LHCN-M2 (cell line): ENCODE results near the gene ACOXL. TPM values are rescaled to one million over a fixed set of nuclear protein-coding genes. Genes with fewer than 3 reads are reported as not detected.
A peak's percentile ranks its signal among the peaks of the same experiment; 100 is the strongest.
"Not testable (repeated sequence)": the region's sequence is repeated elsewhere in the genome, so short reads cannot be mapped to it uniquely, and the experiment has no call there.

ENCODE experiments used
- DNase-seq: peaks from one replicate; pipeline ENCODE4 v3.0.0-alpha.2; 2012; ENCODE audit warnings: low read depth
- polyA plus RNA-seq: library from polyadenylated mRNA; unstranded; fragments of >200 nt; gene quantifications from one replicate; pipeline ENCODE4 v1.2.1, GENCODE V29; 2012; ENCODE audit warnings: missing spikeins
- total RNA-seq: library from RNA; depleted of rRNA; stranded (reverse); fragments of >200 nt; gene quantifications from 2 replicates; pipeline ENCODE4 v1.2.3, GENCODE V29; 2014; rRNA removed

ACOXL gene
- not detected in 2 replicates for total RNA-seq
- polyA plus RNA-seq: not detected

DNA sequence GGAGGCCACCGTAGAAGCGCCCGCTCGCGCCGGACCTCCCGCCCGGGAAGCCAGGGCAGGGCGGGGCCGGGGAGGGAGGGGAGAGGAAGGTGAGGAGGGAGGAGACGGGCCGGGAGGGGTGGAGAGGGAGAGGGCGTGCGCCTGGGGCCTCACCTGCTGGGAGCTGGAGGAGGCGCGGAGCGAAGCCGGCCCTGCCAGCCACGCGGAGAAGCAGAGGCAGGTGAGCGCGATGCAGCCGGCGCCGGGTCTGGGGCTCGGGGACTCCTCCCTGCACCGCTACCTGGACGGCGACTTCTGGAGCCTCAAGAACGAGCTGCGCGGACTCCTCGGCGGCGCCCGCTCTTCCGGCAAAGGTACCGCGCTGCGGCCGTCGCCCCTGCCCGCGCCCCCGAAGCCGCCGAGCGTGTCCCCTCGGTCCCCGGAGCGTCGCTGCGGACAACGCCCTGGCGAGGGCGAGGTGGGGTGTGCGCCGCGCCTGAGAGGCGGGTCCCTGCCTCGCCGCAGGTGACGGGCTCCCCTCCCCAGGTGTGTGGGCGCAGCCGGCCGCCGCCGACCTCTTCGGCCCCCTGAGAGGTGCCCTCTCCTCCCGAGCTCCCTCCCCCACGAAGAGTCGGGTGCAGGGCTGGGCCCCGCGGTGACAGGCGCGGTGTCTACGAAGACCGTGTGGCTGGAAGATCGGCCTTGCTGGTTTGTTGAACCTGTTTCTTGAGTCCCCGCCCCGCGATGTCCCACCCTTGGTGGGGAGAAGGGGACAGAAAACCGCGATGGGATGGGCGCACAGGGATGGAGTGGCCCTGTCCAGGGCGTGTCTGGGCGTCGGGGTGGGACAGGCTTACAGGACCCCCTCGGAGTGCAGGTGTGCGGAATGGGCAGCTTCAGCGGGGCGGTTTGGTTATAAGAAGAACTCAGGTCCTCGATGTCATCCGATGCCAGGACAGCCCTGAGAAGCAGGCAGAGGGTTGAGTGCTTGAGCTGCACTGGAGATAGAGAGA lies at the start of gene ACOXL:
Gene ACOXL (plus strand): TSS at position 152 of the 992 bp plus-strand sequence. CDS start 35,817 bp downstream, outside the sequence.
- DNase-seq: no peak

DNA sequence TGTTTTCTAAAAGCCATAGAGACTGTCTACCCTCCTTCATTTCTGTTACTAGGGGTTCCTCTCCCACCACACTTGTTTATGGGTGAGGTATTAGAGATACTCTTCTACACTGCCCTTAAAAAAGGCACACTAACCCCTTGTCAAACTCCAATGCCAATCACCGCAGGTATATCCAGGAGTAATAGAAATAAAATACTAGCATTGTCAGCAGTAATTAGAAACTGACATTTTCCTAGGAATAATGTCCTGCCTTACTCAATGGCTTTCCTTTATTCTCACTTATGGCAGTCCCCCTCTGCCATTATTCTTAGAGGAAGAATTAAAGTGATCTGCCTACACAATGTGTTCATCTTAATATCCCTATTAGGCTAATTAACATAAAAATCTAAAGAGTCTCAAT lies 49.5 kb upstream of the ACOXL start:
- DNase-seq: no peak

DNA sequence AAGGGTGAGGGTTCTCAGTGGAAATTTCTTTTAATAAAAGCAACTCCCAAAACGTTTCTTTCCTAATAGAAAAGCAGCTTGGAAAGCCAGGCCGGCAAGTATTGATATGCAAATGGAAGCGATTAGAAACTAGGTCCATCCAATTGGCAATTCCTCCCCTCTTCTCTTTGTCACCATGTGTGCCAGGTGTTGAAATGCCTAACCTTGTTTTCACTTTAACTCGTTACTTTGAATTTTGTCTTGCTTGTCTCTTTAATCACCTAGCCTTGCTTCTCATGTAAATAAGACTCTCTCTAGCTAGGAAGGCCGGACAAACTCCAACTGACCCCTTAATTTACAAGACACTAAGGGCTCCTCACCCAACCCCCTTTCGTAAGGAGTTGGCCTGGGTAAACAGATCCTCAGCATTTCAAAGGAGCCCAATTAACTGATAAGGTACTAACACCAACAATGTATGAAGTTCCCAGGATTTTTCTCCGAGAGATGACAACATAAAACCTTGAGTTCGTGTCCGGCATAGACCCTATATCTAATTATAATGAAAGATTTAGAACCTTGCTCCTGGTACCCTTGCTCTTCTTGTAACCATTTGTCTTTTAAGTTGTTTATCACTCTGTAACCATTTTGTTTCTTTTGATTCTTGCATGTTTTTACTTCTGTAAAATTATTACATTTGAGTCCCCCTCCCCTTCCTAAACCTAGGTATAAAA lies 44.4 kb upstream of the ACOXL start:
- not testable (repeated sequence) for DNase-seq

DNA sequence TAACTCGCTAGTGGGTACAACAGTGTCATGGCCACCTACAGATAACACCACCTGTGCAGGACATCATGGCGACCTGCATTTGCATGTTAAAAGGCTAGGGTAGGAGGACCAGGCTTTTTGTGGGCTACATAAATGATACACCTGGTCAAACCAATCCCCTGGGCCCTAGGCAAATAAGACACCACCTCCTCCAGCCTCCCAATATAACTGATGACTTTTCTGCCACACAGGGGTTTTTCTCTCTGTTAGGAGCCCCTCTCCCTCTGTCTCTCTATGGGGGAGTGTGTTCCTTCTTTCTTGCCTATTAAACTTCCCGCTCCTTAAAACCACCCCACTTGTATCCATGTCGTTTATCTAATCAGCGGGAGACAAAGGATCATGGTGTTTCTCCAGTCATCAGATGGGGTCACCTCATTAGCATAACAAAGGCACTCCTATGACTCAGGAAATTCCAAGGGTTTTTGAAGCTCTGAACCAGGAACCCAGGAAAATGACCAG lies 43.7 kb upstream of the ACOXL start:
- no peak for DNase-seq

DNA sequence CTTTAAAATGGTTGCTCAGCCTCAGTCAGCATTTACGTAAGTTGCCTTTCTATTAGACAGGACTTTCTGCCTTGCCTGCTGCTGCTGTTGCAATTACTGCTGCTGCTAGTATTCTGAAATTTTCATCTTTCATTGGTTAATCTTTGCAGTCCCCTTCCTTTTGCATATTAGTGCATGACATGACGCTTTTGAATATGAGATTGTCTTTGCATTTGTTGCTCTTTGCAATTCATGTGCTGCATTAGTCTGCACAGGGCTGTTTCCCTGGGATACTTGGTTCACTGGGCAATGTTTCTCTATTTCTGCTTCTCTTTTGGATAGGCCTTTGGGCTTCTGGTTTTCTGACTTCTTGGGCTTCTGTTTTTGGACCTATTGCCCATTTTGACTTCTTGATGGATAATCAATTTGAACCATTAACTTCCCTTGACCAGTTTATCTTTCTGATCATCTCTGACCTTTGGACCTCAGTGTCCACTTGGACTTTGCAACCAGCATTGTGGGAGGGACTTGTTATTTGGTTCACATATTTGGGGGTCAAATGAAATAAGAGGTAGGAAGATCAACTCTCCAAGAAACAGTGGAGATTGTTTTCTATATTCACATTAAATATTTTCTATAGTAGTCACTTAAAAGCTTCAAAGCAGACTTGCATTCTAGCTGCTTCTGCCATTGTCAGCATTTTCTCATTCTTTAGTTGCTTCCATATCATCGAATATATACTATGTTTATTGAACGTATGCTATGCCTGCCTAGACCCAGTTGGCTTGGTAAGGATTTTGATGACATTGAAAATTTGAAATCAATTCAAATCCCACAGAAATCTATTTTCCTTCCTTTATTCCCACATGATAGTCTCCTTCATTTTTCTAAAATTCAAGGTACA lies 42.0 kb upstream of the ACOXL start:
- no peak for DNase-seq

DNA sequence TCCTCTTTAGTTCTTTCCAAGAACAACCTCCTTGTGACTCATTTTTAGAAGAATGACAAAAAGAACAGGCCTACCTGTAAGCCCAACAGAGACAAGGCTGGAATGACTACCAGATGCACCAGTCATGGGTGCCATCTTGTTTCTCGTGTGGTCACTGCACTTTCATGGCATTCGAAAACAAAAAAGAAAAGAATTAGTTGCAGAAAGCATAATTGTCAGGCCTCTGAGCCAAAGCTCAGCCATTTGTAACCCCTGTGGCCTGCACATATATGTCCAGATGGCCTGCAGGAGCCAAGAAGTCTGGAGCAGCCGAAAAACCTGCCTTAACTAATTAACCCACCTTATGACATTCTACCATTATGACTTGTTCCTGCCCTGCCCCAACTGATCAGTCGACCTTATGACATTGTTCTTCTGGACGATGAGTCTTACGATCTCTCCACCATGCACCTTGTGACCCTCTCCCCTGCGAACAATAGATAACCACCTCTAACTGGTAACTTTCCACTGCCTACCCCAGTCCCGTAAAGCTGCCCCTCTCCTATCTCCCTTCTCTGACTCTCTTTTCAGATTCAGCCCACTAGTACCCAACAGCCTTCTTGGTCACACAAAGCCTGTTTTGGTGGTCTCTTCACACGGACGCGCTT lies 40.6 kb upstream of the ACOXL start:
- DNase-seq: no peak

DNA sequence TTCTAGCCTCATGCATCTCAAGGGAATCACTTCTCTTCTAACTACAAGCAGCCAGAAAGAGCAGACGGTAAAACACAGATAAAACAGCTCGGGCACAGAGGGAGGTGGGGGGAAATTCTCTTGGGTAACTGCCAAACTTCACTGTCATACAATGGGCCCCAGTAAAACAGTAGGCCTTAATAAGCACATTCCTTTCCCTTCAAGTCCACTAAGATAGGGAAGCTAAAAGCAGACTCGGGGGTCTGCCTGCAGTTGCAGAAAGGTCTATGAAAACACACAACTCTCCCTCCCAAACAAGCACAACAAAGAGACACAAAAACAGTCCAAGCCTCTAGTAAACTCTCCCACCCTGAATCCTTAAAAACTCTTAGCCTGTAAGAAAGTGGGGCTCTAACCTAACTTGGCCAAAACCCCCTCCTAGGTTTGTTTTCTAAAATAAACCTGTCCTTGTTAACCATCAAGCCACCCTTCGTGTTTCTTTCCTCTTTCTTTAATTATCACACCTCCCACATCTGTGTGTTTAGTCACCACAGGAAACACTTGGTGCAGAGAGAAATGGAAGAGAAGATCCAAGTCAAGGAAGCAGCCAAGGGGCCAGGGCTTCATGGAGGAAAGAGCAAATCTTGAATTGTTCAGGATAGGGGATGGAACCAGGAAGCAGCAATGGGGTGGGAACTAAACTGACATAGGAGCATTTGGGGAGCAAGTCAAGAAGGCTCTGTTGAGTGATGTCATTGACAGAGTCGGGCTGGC lies 37.1 kb upstream of the ACOXL start:
- DNase-seq: not testable (repeated sequence)

DNA sequence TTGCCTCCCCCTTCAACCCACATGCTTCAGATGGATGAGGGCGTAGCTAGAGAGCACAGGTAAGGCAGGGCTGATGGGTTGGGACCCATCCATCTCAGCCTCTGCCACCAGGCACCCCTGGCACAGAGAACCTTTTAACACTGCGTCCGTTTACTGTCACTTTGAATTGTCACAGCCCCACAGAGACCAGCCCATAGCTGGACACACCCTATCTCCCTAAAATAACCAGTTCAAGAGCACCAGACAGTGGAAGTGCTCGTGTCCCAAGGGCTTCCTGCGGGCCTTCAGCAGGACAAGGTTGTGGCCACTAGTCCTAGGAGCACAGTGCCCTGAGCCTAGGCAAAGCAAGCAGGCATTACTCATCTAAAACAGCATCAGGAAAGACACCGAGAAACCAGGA lies 34.1 kb upstream of the ACOXL start:
- not testable (repeated sequence) for DNase-seq

DNA sequence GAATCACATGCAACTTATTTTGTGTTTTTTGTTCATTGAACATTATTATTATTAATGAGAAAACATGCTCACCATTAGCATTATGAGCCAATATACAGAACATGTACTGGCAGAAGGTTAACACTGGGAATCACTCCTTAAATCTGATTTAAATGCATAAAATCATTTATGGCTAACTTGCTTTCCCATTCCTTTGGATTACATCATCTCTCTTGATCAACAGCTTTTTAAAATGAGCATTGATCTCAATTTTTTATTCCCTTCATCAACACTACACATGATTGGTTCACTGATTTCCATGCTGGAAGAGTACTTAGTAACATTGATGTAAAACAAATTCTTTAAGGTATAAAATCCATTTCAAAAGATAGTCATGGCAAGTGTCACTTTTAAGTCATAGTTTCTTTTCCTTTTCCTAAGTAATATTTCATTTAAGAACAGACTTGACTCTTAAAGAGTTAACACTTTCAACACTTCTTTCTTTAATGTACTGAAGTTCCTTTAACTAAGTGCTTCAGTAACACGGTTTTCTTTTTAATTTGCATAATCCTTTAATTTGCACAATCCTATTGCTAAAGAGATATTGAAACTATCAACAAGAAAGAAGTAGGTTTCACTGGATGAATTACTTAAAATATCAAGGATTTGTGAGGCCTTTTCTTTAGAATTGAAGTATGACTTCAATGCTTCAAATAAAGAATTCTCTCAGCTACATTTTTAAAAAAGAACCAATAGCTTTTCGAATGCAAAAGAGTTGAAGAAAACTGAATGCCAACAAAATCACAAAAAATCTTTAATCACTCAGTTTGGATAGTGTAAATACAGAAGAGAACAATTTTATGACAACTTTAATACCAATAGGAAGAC lies 29.6 kb upstream of the ACOXL start:
- DNase-seq: no peak

DNA sequence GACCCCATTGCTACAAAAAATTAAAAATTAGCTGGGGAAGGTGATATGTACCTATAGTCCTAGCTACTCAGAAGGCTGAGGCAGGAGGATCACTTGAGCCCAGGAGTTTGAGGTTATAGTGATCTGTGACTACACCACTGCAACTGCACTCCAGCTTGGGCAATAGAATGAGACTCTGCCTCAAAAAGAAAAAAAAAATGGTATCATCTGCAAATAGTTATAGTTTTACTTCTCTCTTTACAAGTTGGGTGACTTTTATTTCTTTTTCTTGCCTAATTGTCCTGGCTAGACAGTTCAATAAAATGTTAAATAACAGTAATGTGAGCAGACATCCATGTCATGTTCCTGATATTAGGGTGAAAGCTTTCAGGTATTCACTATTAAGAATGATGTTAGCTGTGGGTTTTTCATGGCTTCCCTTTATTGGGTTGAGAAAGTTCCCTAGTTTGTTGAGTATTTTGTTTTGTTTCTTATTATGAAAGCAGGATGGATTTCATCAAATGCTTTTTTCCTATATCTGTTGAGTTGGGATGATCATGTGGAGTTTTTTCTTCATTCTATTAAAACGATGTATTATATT lies 24.9 kb upstream of the ACOXL start:
- no peak for DNase-seq

DNA sequence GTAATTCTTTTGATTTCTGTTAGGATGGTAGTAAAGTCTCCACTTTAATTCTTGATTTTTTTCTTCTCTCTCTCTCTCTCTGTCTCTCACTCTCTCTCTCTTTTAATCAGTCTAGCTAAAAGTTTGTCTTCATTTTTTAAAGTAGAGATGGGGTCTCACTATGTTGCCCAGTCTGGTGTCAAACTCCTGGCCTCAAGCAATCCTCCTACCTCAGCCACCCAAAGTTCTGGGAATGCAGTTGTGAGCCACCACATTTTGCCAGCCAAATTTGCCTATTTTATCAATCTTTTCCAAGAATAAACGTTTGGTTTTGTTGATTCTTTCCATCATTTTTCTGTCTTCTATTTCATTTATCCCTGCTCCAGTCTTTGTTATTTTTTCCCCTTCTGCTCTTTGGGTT lies 23.9 kb upstream of the ACOXL start:
- DNase-seq: no peak

DNA sequence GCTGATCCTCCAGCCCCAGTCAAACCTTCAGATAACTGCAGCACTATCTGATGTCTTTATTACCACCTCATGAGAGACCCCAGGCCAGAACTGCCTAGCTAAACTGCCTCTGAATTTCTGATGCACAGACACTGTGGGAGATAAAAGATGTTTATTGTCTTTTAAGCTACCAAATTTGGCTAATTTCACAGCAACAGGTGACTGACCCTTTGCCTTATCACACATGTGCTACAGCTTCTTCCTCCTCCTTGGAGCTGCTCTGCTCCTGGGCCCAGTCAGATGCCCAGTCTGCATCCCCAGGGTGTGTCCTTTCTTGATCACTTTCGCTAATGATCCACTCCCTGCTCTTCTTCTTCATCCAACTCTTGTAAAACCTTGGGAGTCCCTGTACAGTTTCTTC lies 19.6 kb upstream of the ACOXL start:
- DNase-seq: no peak

DNA sequence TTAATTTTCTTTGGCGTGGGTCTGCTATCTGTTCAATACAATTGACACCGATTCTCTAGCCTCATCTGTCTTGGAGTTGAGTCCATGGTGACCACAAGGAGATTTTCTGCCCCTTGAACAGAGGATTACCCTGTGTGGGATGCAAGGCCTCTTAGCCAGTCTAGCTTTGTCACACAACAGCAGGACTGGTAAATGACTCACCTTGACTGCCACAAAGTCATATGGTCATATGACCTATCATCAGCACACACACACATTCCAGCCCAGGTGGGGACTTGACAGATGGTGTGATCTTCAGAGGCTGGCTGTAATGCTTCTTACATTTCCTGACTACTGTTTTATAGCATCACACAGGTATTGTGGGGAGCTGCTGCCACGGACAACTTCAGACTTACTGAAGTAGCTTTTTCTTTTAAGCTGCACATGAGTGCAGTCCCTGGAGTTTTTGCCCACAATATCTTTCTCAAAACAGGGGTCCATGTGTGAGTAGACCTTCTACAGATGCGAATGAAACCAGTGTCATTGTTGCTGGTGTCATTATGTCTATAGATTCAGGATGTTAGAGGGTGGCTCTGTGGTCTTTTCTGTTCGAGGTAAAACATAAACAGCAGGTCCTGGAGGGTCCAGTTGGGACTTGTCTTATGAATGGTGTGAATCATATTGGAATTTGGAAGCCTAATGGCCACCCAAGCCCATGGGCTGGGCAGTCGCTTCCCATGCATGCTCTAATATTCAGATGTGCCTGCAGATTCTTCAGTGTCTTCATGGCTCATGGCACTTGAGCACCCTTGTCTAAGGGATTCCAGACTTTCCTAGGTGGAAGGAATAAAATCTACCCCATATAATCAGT lies 18.6 kb upstream of the ACOXL start:
- peak; percentile 2 for DNase-seq

DNA sequence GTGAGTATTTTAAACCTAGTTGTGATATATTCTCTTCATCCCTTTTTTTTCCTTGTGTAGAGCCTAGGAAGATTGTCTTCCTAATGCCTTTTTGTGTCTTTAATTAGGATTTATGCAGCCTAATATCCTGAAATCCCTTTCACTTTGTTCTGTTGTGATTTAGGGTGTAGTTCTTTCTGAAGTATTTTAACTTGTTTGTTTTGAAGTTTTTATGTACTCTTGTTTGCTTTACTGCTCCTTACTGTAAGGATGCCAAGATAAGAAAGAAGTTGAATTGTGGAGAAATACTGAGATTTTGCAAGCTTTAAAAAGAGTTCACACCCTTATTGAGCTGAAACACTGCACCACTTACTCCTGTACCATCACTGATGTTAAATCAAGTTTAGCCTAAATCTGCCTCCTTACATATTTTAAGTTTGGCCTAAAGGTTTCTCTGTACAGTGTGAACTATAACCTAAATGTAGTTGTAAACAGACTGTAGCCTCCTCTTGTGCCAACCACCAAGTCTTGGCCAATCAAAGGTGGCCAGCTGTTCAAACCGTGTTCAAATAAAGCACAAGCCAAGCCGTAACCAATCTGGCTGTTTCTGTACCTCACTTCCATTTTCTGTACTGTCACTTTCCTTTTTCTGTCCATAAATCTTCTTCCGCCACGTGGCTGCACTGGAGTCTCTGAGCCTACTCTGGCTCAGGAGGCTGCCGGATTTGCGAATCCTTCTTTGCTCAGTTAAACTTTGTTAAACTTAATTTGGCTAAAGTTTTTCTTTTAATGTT lies 17.7 kb upstream of the ACOXL start:
- no peak for DNase-seq

DNA sequence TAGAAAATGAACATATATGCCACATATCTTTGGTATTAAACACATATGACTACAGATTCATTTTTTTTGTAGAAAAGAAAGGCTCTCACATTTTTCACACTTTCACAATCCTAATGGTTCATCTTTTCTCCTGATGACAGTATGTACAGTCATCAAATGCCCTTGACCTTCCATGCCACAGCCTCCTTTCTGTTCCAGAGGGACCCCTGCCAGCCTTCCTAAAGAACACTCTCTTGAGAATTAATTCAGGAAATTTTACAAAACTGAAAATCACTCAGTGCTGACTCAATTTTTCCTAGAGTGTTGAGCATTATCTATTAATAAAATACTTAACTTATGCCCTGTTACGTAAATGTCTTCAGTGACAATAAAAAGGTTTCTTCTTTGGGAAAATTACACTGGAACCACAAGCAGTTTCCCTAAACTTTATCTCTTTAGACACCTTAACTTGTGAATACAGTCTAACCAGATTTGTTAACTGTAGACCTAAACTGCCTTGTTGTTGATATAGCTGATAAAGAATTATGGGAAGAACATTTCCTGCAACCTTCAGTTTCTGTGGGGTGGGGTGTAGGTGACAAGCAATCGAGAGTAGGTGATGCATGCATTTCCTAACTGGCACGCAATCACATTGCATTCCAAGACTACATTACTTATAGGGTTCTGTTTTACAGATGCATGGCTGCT lies 15.3 kb upstream of the ACOXL start:
- peak; percentile 66 for DNase-seq

DNA sequence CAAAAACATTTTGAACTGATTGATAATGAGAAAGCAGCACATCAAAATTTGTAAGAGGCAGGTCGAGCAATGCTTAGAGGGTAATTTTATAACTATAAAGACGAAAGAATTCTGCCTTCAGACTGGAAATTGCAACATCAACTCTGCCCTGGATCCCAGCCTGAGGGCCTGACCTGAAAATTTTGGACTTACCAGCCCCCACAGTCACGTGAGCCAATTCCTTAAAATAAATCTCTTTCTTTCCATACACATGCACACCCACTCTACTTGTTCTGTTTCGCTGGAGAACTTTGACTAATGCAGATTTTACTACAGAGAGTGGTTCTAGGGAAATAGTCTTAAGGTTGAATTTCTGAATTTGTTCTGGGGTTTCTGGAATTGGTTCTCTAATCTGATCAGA lies 14.6 kb upstream of the ACOXL start:
- DNase-seq: no peak
